Subcutaneous abdominal adipose tissue (tissue), 5 donors: ENCODE measurements around the gene PCDH9.

Experiments
- H3K27ac ChIP-seq: one replicate; pipeline ENCODE4 v1.7.0; 2013; ENCODE audit warnings: low read depth, mild to moderate bottlenecking, inconsistent platforms, low read length, moderate library complexity
- H3K27me3 ChIP-seq, 5 donors: one replicate each; pipeline ENCODE4 v1.7.0; 2013; ENCODE audit warnings: low read length in 5 of 5, inconsistent platforms in 1 of 5; ENCODE audit not compliant: control insufficient read depth in 5 of 5, insufficient read depth in 4 of 5
- H3K36me3 ChIP-seq, 5 donors: one replicate each; pipeline ENCODE4 v1.7.0; 2013; ENCODE audit warnings: low read length in 5 of 5; ENCODE audit not compliant: control insufficient read depth in 5 of 5, insufficient read depth in 5 of 5
- H3K4me1 ChIP-seq, 5 donors: one replicate each; pipeline ENCODE4 v1.7.0; 2013; ENCODE audit warnings: low read length in 5 of 5, mild to moderate bottlenecking in 3 of 5, moderate library complexity in 1 of 5; ENCODE audit not compliant: control insufficient read depth in 5 of 5, insufficient read depth in 5 of 5
- H3K4me3 ChIP-seq, 5 donors: one replicate each; pipeline ENCODE4 v1.7.0; 2013; ENCODE audit warnings: low read length in 5 of 5, low read depth in 1 of 5
- H3K9ac ChIP-seq, 5 donors: one replicate each; pipeline ENCODE4 v1.7.0; 2013; ENCODE audit warnings: low read length in 5 of 5, mild to moderate bottlenecking in 4 of 5, moderate library complexity in 3 of 5
- H3K9me3 ChIP-seq, 5 donors: one replicate each; pipeline ENCODE4 v1.7.0; 2013; ENCODE audit warnings: low read length in 5 of 5; ENCODE audit not compliant: control insufficient read depth in 5 of 5
- donor health status: healthy.
- donor health status: healthy.
- donor health status: healthy.
- donor health status: healthy.
- donor health status: healthy.

The PCDH9 gene

DNA sequence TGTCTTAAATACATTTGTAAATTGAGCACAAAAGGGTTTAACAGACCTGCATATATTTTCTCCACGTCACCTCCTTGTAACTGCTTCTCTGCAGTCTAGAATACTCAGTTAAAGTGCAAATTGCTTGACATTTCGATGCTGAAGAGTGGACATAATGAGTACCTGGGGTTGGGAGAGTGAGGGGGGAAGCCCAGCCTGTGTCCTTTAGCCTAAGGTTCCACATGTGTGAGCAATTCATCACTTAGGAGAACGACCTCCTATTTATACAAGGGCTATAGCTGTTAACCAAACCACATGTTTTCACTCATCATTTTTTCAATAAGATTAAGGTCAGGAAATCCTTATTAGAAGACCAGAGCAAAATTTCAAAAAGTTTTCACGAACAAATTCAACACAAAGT, 29.5 kb downstream of the PCDH9 start:
- Histone ChIP-seq H3K36me3 (no peaks in the 10 kb centered on the region), H3K4me1 (peaks cover 0 to 4% (median 0%) of the 10 kb centered on the region in 5 donors), H3K9me3 (no peaks in the 10 kb centered on the region), H3K4me3 (no peak overlapping the region), H3K27ac (no peak overlapping the region), H3K9ac (no peak overlapping the region), H3K27me3 (no peaks in the 10 kb centered on the region)

DNA sequence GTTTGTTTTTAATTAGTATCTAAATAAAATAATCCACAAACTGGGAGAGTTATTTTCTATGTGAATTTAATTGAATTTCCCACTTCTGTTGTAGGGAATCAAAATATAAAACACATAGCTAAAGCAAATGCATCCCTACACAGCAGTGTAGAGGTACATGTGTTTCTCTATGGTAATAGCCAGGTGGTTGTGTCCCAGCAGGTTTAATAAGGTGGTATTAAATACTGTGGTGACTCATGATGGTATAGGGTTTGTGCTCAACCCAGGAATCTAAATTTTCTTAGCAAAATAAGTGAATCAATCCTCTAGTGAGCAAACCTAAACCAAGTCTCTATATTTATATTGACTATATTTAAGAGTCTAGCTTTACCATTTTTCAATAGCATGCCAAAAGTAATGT, 30.0 kb downstream of the PCDH9 start:
- H3K4me1 ChIP-seq, result peaks cover 0 to 4% (median 0%) of the 10 kb centered on the region in 5 donors
- no peaks in the 10 kb centered on the region for H3K9me3 ChIP-seq
- H3K27ac ChIP-seq, result no peak overlapping the region
- H3K9ac ChIP-seq, result no peak overlapping the region
- H3K36me3 ChIP-seq, result no peaks in the 10 kb centered on the region
- no peaks in the 10 kb centered on the region for H3K27me3 ChIP-seq
- no peak overlapping the region for H3K4me3 ChIP-seq

DNA sequence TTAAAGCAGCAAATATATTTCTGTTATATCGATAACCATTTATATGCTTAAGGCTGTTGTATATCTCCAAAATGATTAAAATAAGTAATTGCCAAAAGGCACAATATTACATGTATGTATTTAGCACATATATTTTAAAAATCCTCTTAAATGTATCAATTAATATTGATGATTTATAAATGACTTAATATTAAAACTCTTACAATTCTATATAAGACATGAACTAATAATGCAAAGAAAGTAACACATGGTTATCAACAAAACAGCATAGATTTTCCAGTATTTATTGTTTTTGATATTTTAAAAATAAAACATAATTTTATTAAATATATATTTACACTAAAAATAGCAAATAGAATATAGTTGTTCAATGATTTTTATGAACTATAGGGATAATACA, 32.4 kb downstream of the PCDH9 start:
- H3K27ac ChIP-seq, result no peak overlapping the region

DNA sequence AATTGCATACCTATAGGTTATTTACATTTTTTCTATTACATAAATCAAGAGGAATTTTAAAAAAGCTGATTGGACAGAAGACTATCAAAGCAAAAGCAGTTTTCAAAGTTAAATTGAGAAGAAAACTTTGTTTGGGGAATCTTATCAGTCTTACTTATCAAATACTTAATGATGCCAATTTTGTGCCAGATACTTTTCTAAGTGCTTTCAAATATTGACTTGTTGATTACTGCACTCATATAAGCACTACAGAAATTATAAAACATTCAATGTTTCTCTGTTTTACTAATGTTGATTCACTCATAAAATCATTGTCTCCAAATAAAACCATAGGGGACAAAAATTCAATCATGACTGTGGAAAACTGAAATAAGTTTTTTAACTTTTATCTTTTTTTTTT, 36.2 kb downstream of the PCDH9 start:
- no peaks in the 10 kb centered on the region for H3K27me3 ChIP-seq
- H3K9me3 ChIP-seq, result no peaks in the 10 kb centered on the region
- H3K4me1 ChIP-seq, result no peaks in the 10 kb centered on the region
- no peak overlapping the region for H3K9ac ChIP-seq
- no peak overlapping the region for H3K4me3 ChIP-seq
- H3K36me3 ChIP-seq, result no peaks in the 10 kb centered on the region
- H3K27ac ChIP-seq, result no peak overlapping the region

More for the DNA sequence above, 32.4 kb downstream of the PCDH9 start:
- no peaks in the 10 kb centered on the region for H3K4me1 ChIP-seq
- H3K27me3 ChIP-seq, result no peaks in the 10 kb centered on the region
- H3K4me3 ChIP-seq, result no peak overlapping the region
- H3K36me3 ChIP-seq, result no peaks in the 10 kb centered on the region
- H3K9me3 ChIP-seq, result no peaks in the 10 kb centered on the region
- no peak overlapping the region for H3K9ac ChIP-seq

DNA sequence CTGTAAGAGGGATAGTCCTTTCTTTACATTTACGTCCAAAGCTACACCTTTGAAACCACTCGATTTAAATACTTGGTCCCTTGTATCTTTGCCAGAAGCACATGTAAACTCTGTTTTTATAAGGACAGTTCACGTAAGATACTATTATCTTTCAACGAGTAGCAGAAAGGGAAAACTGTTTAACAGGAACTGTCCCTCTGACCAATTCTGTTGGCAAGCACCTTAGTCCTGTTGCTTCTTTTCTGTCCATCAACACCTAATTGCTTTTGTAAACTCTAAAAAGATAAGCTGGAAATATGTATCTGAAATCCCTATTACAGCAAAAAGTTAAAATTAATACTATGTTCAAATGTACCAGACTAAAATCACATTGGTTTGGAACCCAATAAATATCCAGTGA, 37.4 kb downstream of the PCDH9 start:
- Histone ChIP-seq H3K27me3 (no peaks in the 10 kb centered on the region), H3K9ac (no peak overlapping the region), H3K36me3 (no peaks in the 10 kb centered on the region), H3K4me3 (no peak overlapping the region), H3K4me1 (no peaks in the 10 kb centered on the region), H3K27ac (no peak overlapping the region), H3K9me3 (no peaks in the 10 kb centered on the region)

DNA sequence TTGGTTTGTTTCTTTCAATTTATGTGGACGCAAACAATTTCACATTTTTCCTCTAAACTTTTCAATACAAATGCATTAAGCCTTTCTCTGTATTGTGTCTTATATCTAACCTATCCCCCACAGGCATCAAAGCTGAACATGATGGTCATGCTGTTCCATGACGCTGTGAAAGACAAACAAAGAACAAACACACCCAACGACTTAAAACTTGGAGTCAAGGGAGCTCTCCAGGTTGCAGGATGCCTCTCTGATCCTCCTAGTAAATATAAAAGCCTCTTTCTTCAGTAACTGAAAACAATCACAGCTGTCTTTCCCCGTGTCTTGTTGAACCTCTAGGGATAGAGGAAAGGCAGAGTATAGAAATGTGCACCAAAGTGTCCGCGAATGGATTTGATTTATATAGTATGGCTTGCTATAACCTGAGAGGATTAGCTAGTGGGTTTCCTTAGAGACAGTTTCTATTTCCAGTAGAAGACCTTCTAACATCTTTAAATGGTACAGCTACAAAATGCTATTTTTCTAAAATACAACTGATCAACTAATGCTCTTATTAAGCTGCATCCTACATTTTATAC, 43.1 kb downstream of the PCDH9 start:
- H3K4me1 ChIP-seq, result no peaks in the 10 kb centered on the region

DNA sequence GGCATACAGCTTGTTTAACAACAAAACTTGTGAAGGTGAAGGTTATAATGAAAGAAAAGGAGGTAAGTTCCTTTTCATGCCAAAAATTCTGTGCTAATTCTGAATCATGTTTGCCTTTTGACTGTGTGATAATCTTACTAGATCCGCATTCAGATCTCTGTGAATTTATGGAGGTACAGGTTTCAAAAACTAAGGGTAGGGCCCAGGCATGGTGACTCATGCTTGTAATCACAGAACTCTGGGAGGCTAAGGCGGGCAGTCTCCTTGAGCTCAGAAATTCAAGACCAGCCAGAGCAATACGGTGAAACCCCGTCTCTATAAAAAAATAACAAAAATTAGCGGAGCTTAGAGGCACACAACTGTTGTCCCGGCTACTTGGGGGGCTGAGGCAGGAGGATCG, 45.9 kb downstream of the PCDH9 start:
- Histone ChIP-seq H3K9me3 (no peaks in the 10 kb centered on the region), H3K9ac (no peak overlapping the region), H3K27ac (no peak overlapping the region), H3K4me1 (no peaks in the 10 kb centered on the region), H3K27me3 (no peaks in the 10 kb centered on the region), H3K36me3 (no peaks in the 10 kb centered on the region), H3K4me3 (no peak overlapping the region)

More for the DNA sequence above, 43.1 kb downstream of the PCDH9 start:
- Histone ChIP-seq H3K27ac (no peak overlapping the region), H3K9me3 (no peaks in the 10 kb centered on the region), H3K27me3 (no peaks in the 10 kb centered on the region), H3K36me3 (no peaks in the 10 kb centered on the region), H3K9ac (no peak overlapping the region), H3K4me3 (no peak overlapping the region)

DNA sequence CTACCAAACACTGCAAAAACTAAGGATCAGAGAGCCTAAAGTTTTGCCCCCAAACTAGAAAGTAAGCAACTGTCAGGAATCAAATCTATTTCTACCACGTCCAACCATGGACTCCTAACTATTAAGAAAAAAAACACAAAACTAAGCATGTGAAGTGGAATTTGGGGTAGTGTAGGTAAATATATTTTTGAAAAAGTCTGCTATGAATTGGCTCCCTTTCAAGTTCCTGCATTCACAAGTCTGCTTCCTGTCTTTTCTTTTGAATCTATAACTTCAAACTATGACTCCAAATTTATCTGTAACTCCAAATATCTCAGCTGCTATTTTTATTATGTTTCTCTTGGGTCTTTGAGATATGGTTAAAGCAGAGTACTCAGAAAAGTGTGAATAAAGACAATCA, 47.0 kb downstream of the PCDH9 start:
- H3K36me3 ChIP-seq, result no peaks in the 10 kb centered on the region
- no peak overlapping the region for H3K4me3 ChIP-seq
- H3K4me1 ChIP-seq, result no peaks in the 10 kb centered on the region
- no peaks in the 10 kb centered on the region for H3K9me3 ChIP-seq
- no peak overlapping the region for H3K9ac ChIP-seq
- H3K27me3 ChIP-seq, result no peaks in the 10 kb centered on the region
- H3K27ac ChIP-seq, result no peak overlapping the region

DNA sequence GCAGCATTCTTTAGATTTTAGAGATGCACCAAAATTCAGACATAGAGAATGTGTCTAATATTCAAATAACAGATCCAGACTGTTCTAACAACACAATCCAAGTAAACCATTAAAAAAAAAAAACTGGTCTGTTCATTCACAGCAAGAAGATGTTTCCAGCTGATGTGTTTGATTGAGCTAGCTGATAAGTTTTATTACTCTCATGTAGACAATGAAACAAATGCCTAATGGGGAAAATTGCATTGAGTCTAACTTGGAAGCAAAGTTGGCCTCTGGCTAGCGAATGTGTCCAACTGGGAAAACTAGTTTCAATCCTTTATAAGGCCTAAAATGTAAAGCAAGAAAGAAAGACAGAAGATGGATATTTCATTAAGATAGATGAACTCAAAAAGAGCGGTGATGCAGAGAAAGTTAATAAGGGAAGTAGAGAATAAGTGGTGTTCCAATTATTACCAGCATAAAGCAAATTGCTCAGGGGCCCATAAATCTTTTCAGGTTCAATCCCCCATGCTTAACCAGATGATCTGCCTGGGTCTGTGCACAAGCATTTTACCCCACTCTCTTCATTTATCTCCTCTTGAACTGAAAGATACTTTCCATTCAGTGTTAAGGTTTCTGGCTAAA, 54.2 kb downstream of the PCDH9 start:
- no peaks in the 10 kb centered on the region for H3K9me3 ChIP-seq
- peaks cover 0 to 5% (median 0%) of the 10 kb centered on the region in 5 donors for H3K4me1 ChIP-seq
- H3K36me3 ChIP-seq, result no peaks in the 10 kb centered on the region
- H3K27ac ChIP-seq, result no peak overlapping the region
- H3K9ac ChIP-seq, result no peak overlapping the region
- no peak overlapping the region for H3K4me3 ChIP-seq
- no peaks in the 10 kb centered on the region for H3K27me3 ChIP-seq

DNA sequence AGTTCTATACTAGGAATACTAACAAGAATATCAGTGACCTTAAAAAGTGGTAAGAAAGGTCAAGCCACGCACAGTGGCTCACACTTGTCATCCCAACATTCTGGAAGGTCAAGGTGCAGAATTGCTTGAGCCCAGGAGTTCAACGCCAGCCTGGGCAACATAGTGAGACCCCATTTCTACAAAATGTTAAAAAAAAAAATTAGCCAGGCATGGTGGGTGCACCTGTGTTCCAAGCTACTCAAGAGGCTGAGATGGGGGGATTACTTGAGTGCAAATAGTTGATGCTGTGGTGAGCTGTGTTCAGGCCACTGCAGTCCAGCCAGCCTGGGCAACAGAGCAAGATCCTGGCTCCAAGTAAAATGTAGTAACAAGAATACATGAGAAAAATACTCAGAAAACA, 61.8 kb downstream of the PCDH9 start:
- H3K27me3 ChIP-seq, result no peaks in the 10 kb centered on the region
- H3K4me3 ChIP-seq, result no peak overlapping the region
- H3K36me3 ChIP-seq, result no peaks in the 10 kb centered on the region
- H3K9me3 ChIP-seq, result no peaks in the 10 kb centered on the region
- no peak overlapping the region for H3K27ac ChIP-seq
- H3K9ac ChIP-seq, result no peak overlapping the region
- no peaks in the 10 kb centered on the region for H3K4me1 ChIP-seq
